Subcutaneous preadipocyte (primary cell): ENCODE measurements around the gene HMGCS1. TPM values are rescaled to one million over a fixed set of nuclear protein-coding genes. Genes with fewer than 3 reads are reported as not detected.

Experiments
- total RNA-seq: library from RNA; depleted of rRNA; stranded (reverse); fragments of >200 nt; gene quantifications from 2 replicates; pipeline ENCODE4 v1.2.3, GENCODE V29; 2012

HMGCS1 gene
- total RNA-seq: 259 and 382 TPM in 2 replicates

GRCh38 chr5:43313035-43313853 lies at the start of gene HMGCS1:
HMGCS1 (minus strand) TSS chr5:43313412; CDS start chr5:43298965, 14,447 bp downstream.

Other genes starting within 250 kb of the HMGCS1 start
- 23.9 and 28.5 TPM in 2 replicates for gene ZNF131, start 192.5 kb downstream of the HMGCS1 start, total RNA-seq
- 1.8 and 4.0 TPM in 2 replicates for gene NIM1K, start 121.2 kb downstream of the HMGCS1 start, total RNA-seq
- gene CCL28, start 99.0 kb upstream of the HMGCS1 start, total RNA-seq: 1.4 and 1.5 TPM in 2 replicates
- 9.2 and 10.0 TPM in 2 replicates for gene TMEM267, start 170.5 kb upstream of the HMGCS1 start, total RNA-seq
- 5.5 and 7.6 TPM in 2 replicates for gene C5orf34, start 201.7 kb upstream of the HMGCS1 start, total RNA-seq
- 58.8 and 71.9 TPM in 2 replicates for gene PAIP1, start 243.7 kb upstream of the HMGCS1 start, total RNA-seq